HFF-Myc (cell line): ENCODE measurements around the gene FARP1.

Source experiments
- DNase-seq: peaks from one replicate; pipeline ENCODE4 v3.0.0-alpha.2; 2011; ENCODE audit warnings: low read depth; ENCODE audit errors: extremely low read depth
- H3K4me3 ChIP-seq: replicated peaks from 2 replicates; pipeline ENCODE4 v1.5.1; 2011; ENCODE audit warnings: low read depth, mild to moderate bottlenecking, control low read depth, low read length
- CTCF ChIP-seq: IDR thresholded peaks from 2 replicates; pipeline ENCODE4 v1.5.1; 2012; ENCODE audit warnings: mild to moderate bottlenecking, low read depth, low read length, control low read depth; ENCODE audit errors: missing control alignments

The FARP1 gene

GRCh38 chr13:98246538-98247172 is 103.8 kb downstream of the FARP1 start:
- DNase-seq, result no peak
- no peak for TF ChIP-seq CTCF

GRCh38 chr13:98251708-98252107 is 108.8 kb downstream of the FARP1 start:
- TF ChIP-seq CTCF, result no peak
- H3K4me3 ChIP-seq, result no peak overlapping the region
- no peak for DNase-seq

More at GRCh38 chr13:98246538-98247172, 103.8 kb downstream of the FARP1 start:
- no peak overlapping the region for H3K4me3 ChIP-seq

- peak; percentile 78 for DNase-seq
- peak overlapping the region; percentile 12; the same call in 1 of the 2 replicates for H3K4me3 ChIP-seq
- no peak for TF ChIP-seq CTCF
Observed at GRCh38 chr13:98252931-98253470, 110.1 kb downstream of the FARP1 start.

GRCh38 chr13:98253526-98253925 is 110.6 kb downstream of the FARP1 start:
- no peak for TF ChIP-seq CTCF
- H3K4me3 ChIP-seq, result peak overlapping the region; percentile 14; the same call in 1 of the 2 replicates
- peak; percentile 85 for DNase-seq

GRCh38 chr13:98254513-98254912 is 111.6 kb downstream of the FARP1 start:
- H3K4me3 ChIP-seq, result no peak overlapping the region
- TF ChIP-seq CTCF, result no peak
- peak; percentile 86 for DNase-seq

- no peak overlapping the region for H3K4me3 ChIP-seq
- no peak for DNase-seq
- no peak for TF ChIP-seq CTCF
Observed at GRCh38 chr13:98258226-98258625, 115.3 kb downstream of the FARP1 start.
